Loucy (cell line): ENCODE results near the gene PPA2.

Source experiments
- CTCF ChIP-seq: fragments of 200-600 bp; sonication (generic); conservative IDR thresholded peaks from 2 replicates; pipeline ENCODE4 v1.5.1; 2014; ENCODE audit warnings: mild to moderate bottlenecking, antibody characterized with exemption, low read length
- EZH2phosphoT487 ChIP-seq: fragments of 200-600 bp; IDR thresholded peaks from 2 replicates; pipeline ENCODE4 v1.6.1; 2018; ENCODE audit warnings: antibody characterized with exemption, mild to moderate bottlenecking, moderate library complexity, borderline replicate concordance

- TF ChIP-seq CTCF (no peak), EZH2phosphoT487 (no peak)
Observed at GRCh38 chr4:105433421-105433820, 40.4 kb downstream of the PPA2 start.
